GM21423 (cell line): ENCODE results near the gene ZNF382.
"Not testable (repeated sequence)": the region's sequence is repeated elsewhere in the genome, so short reads cannot be mapped to it uniquely, and the experiment has no call there.

Experiments
- ATAC-seq: cut with Tn5 transposase; IDR thresholded peaks from one replicate; pipeline ENCODE4 v1.9.1; 2021; ENCODE audit warnings: mild to moderate bottlenecking, moderate library complexity; ENCODE audit not compliant: unreplicated experiment

Gene ZNF382

GRCh38 chr19:36605101-36605876, at the start of gene ZNF382:
ZNF382 (plus strand) TSS chr19:36605313; CDS start chr19:36609915, 4,602 bp downstream.
- ATAC-seq = peak; percentile 56

- ATAC-seq = no peak
Measured at GRCh38 chr19:36564391-36564790, 40.7 kb upstream of the ZNF382 start.

- no peak for ATAC-seq
Measured at GRCh38 chr19:36572593-36573019, 32.5 kb upstream of the ZNF382 start.

- ATAC-seq = peak; percentile 87
Measured at GRCh38 chr19:36573020-36573894, 31.9 kb upstream of the ZNF382 start, which contains the start of gene ZNF529. ZNF529 (minus strand) TSS chr19:36573292; CDS start chr19:36572346, 946 bp downstream.

- no peak for ATAC-seq
Measured at GRCh38 chr19:36573895-36574720, 31.0 kb upstream of the ZNF382 start.

- ATAC-seq = no peak
Measured at GRCh38 chr19:36574741-36575140, 30.4 kb upstream of the ZNF382 start.

GRCh38 chr19:36577271-36577996, 27.7 kb upstream of the ZNF382 start:
- ATAC-seq = no peak

GRCh38 chr19:36579255-36579654, 25.9 kb upstream of the ZNF382 start:
- ATAC-seq = no peak

GRCh38 chr19:36602681-36603080, 2.4 kb upstream of the ZNF382 start:
- ATAC-seq = not testable (repeated sequence)

- peak; percentile 79 for ATAC-seq
Measured at GRCh38 chr19:36604656-36605100, 435 bp upstream of the ZNF382 start.

- ATAC-seq = peak; percentile 17
Measured at GRCh38 chr19:36605877-36606478, 865 bp downstream of the ZNF382 start.

GRCh38 chr19:36627057-36627456, 21.9 kb downstream of the ZNF382 start:
- ATAC-seq = no peak

- no peak for ATAC-seq
Measured at GRCh38 chr19:36635342-36635741, 30.2 kb downstream of the ZNF382 start.

- ATAC-seq = no peak
Measured at GRCh38 chr19:36638862-36639510, 33.9 kb downstream of the ZNF382 start.

- ATAC-seq = no peak
Measured at GRCh38 chr19:36646746-36647145, 41.6 kb downstream of the ZNF382 start.

- no peak for ATAC-seq
Measured at GRCh38 chr19:36652958-36653357, 47.8 kb downstream of the ZNF382 start.

- ATAC-seq = no peak
Measured at GRCh38 chr19:36665832-36666231, 60.7 kb downstream of the ZNF382 start.

GRCh38 chr19:36668646-36669045, 63.5 kb downstream of the ZNF382 start:
- ATAC-seq = no peak

- no peak for ATAC-seq
Measured at GRCh38 chr19:36672368-36672767, 67.3 kb downstream of the ZNF382 start.
